HG03196 (cell line): ENCODE data around the gene ASXL1.
A peak's percentile ranks its signal among the peaks of the same experiment; 100 is the strongest.

Experiments
- ATAC-seq: cut with Tn5 transposase; IDR thresholded peaks from one replicate; pipeline ENCODE4 v1.9.1; 2021; ENCODE audit not compliant: unreplicated experiment

ASXL1 gene

GRCh38 chr20:32477594-32478512, 119.7 kb downstream of the ASXL1 start:
- no peak for ATAC-seq

GRCh38 chr20:32478576-32478975, 120.4 kb downstream of the ASXL1 start:
- ATAC-seq, result no peak

GRCh38 chr20:32479012-32479411, 120.9 kb downstream of the ASXL1 start:
- ATAC-seq, result no peak

GRCh38 chr20:32479697-32480171, 121.6 kb downstream of the ASXL1 start:
- ATAC-seq, result no peak

- no peak for ATAC-seq
Measured at GRCh38 chr20:32480371-32481241, 122.5 kb downstream of the ASXL1 start.

GRCh38 chr20:32481311-32482142, 123.4 kb downstream of the ASXL1 start:
- no peak for ATAC-seq

GRCh38 chr20:32482143-32482441, 124.0 kb downstream of the ASXL1 start:
- ATAC-seq, result no peak

- ATAC-seq, result no peak
Measured at GRCh38 chr20:32482442-32483261, 124.5 kb downstream of the ASXL1 start.

GRCh38 chr20:32483351-32484224, 125.5 kb downstream of the ASXL1 start:
- ATAC-seq, result no peak

- no peak for ATAC-seq
Measured at GRCh38 chr20:32484225-32484957, 126.3 kb downstream of the ASXL1 start.

GRCh38 chr20:32484958-32485769, 127.0 kb downstream of the ASXL1 start:
- peak; percentile 59 for ATAC-seq

GRCh38 chr20:32485770-32486478, 127.8 kb downstream of the ASXL1 start:
- no peak for ATAC-seq

- no peak for ATAC-seq
Measured at GRCh38 chr20:32487381-32487780, 129.2 kb downstream of the ASXL1 start.

GRCh38 chr20:32488066-32488838, 130.1 kb downstream of the ASXL1 start:
- ATAC-seq, result no peak
